HCT116 (cell line): ENCODE results near the gene CD22. TPM values are rescaled to one million over a fixed set of nuclear protein-coding genes. Genes with fewer than 3 reads are reported as not detected.

Source experiments
- ATAC-seq: fragments of 200-7000 bp; cut with Tn5 transposase; 2 replicates; pipeline ENCODE4 v1.9.1; 2020; ENCODE audit warnings: mild to moderate bottlenecking, moderate library complexity
- BruUV-seq: library from RNA; stranded (reverse); fragments of 400-500 nt; replicated peaks from 2 replicates; lab custom pipeline; 2021; lab: Mats Ljungman, UMichigan
- CTCF ChIA-PET: fragments of 300-600 bp; sonication (Branson Sonifier 250); formaldehyde crosslinking; loops from one replicate; lab custom pipeline; 2021; ENCODE audit warnings: antibody characterized with exemption; lab: Charles Lee
- POLR2A ChIA-PET: fragments of 300-600, 350-600 bp; sonication (Branson Sonifier 250); formaldehyde crosslinking; loops from one replicate; lab custom pipeline; 2021; ENCODE audit warnings: antibody characterized with exemption; lab: Charles Lee
- RAD21 ChIA-PET, 2 experiments: fragments of 300-600 bp; sonication (Branson Sonifier 250); formaldehyde crosslinking; loops; one replicate each; lab custom pipeline; 2023; ENCODE audit warnings: low total read pairs in 2 of 2; ENCODE audit not compliant: uncharacterized antibody in 2 of 2, unreplicated experiment in 2 of 2, low non-redundant PET in 1 of 2; lab: Charles Lee
- DNase-seq: peaks from one replicate; pipeline ENCODE4 v3.0.0-alpha.2; 2010; ENCODE audit warnings: low read depth, low spot score
- H2AFZ ChIP-seq: fragments of 200-600 bp; shearing (Covaris generic), sonication (generic); 2 replicates; pipeline ENCODE4 v1.6.1; 2017; ENCODE audit warnings: low read depth, mixed run types, mixed read lengths, antibody characterized with exemption, low read length; ENCODE audit not compliant: poor library complexity, severe bottlenecking
- H3K27ac ChIP-seq: 2 replicates; pipeline ENCODE4 v1.5.1; 2012; ENCODE audit warnings: low read depth, low read length
- H3K27me3 ChIP-seq: fragments of 200-600 bp; sonication (generic); 2 replicates; pipeline ENCODE4 v1.6.1; 2016; ENCODE audit warnings: mixed run types, low read length, mixed read lengths; ENCODE audit not compliant: insufficient read depth
- H3K36me3 ChIP-seq, 2 experiments: fragments of 200-500 bp in 1 of 2; fragments of 200-600 bp in 1 of 2; sonication (Bioruptor generic) in 1 of 2; sonication (generic) in 1 of 2; 2 replicates each; pipeline versions ENCODE4 v1.5.1 to v1.6.1; 2014 to 2016; ENCODE audit warnings: low read length in 2 of 2, inconsistent platforms in 1 of 2, mixed read lengths in 1 of 2, mixed run types in 1 of 2; ENCODE audit not compliant: insufficient read depth in 2 of 2, control insufficient read depth in 1 of 2
- H3K4me1 ChIP-seq, 2 experiments: fragments of 200-600 bp in 1 of 2; sonication (generic) in 1 of 2; 2 replicates each; pipeline versions ENCODE4 v1.5.1 to v1.6.1; 2012 to 2017; ENCODE audit warnings: low read length in 2 of 2, inconsistent platforms in 1 of 2, mild to moderate bottlenecking in 1 of 2, mixed read lengths in 1 of 2, mixed run types in 1 of 2, moderate library complexity in 1 of 2; ENCODE audit not compliant: insufficient read depth in 2 of 2, control insufficient read depth in 1 of 2
- H3K4me2 ChIP-seq: fragments of 200-600 bp; sonication (generic); 2 replicates; pipeline ENCODE4 v1.6.1; 2017; ENCODE audit warnings: mixed run types, low read length, mixed read lengths
- H3K4me3 ChIP-seq, 2 experiments: fragments of 200-600 bp in 1 of 2; sonication (generic) in 1 of 2; replicated peaks in 1 of 2; 2 replicates each; pipeline ENCODE4 v1.5.1; 2011 to 2016; ENCODE audit warnings: low read length in 2 of 2, control low read depth in 1 of 2, low read depth in 1 of 2, mild to moderate bottlenecking in 1 of 2, mixed read lengths in 1 of 2, mixed run types in 1 of 2
- H3K79me2 ChIP-seq: fragments of 200-600 bp; sonication (generic); 2 replicates; pipeline ENCODE4 v1.6.1; 2017; ENCODE audit warnings: mild to moderate bottlenecking, mixed run types, low read length, moderate library complexity, mixed read lengths; ENCODE audit not compliant: insufficient read depth
- H3K9ac ChIP-seq: fragments of 200-600 bp; sonication (generic); 2 replicates; pipeline ENCODE4 v1.6.1; 2016; ENCODE audit warnings: low read length, mixed read lengths
- H3K9me2 ChIP-seq: fragments of 200-600 bp; sonication (generic), shearing (Covaris generic); 2 replicates; pipeline ENCODE4 v1.6.1; 2017; ENCODE audit warnings: mixed run types, mild to moderate bottlenecking, moderate library complexity; ENCODE audit not compliant: insufficient read depth
- H3K9me3 ChIP-seq, 2 experiments: fragments of 200-500 bp in 1 of 2; fragments of 200-600 bp in 1 of 2; sonication (Bioruptor generic) in 1 of 2; sonication (generic) in 1 of 2; 2 replicates each; pipeline ENCODE4 v1.6.1; 2014 to 2017; ENCODE audit warnings: low read length in 2 of 2, mixed read lengths in 2 of 2, inconsistent platforms in 1 of 2, low read depth in 1 of 2, mild to moderate bottlenecking in 1 of 2, mixed run types in 1 of 2, moderate library complexity in 1 of 2; ENCODE audit not compliant: control insufficient read depth in 1 of 2, insufficient read depth in 1 of 2
- H4K20me1 ChIP-seq: fragments of 200-600 bp; sonication (generic), shearing (Covaris generic); 2 replicates; pipeline ENCODE4 v1.6.1; 2017; ENCODE audit warnings: mixed run types, mild to moderate bottlenecking, moderate library complexity; ENCODE audit not compliant: insufficient read depth
- ATF3 ChIP-seq: IDR thresholded peaks from 2 replicates; pipeline ENCODE4 v1.6.1; 2012
- CTCF ChIP-seq, 3 experiments: fragments of 200-600 bp in 1 of 3; sonication (generic) in 1 of 3; IDR thresholded peaks in 2 of 3; conservative IDR thresholded peaks in 1 of 3; 2 replicates each; pipeline ENCODE4 v1.5.1; 2012 to 2017; ENCODE audit warnings: low read depth in 2 of 3, low read length in 2 of 3, antibody characterized with exemption in 1 of 3, borderline replicate concordance in 1 of 3, control low read depth in 1 of 3, mild to moderate bottlenecking in 1 of 3, mixed read lengths in 1 of 3, mixed run types in 1 of 3, moderate library complexity in 1 of 3; ENCODE audit not compliant: insufficient read depth in 1 of 3
- EGR1 ChIP-seq: IDR thresholded peaks from 2 replicates; pipeline ENCODE4 v1.6.1; 2012; ENCODE audit warnings: low read depth
- ELF1 ChIP-seq: IDR thresholded peaks from 2 replicates; pipeline ENCODE4 v1.6.1; 2012; ENCODE audit warnings: low read depth, borderline replicate concordance
- EZH2 ChIP-seq: fragments of 200-600 bp; sonication (generic); IDR thresholded peaks from 2 replicates; pipeline ENCODE4 v1.6.1; 2017; ENCODE audit warnings: antibody characterized with exemption, mixed run types
- JUND ChIP-seq: IDR thresholded peaks from 2 replicates; pipeline ENCODE4 v1.6.1; 2012
- POLR2AphosphoS5 ChIP-seq: IDR thresholded peaks from 2 replicates; pipeline ENCODE4 v1.6.1; 2011; ENCODE audit warnings: mild to moderate bottlenecking, low read depth, low read length, moderate library complexity
- RAD21 ChIP-seq: IDR thresholded peaks from 2 replicates; pipeline ENCODE4 v1.6.1; 2012; ENCODE audit warnings: low read depth, mild to moderate bottlenecking
- SP1 ChIP-seq: IDR thresholded peaks from 2 replicates; pipeline ENCODE4 v1.6.1; 2012; ENCODE audit warnings: low read depth
- SRF ChIP-seq: IDR thresholded peaks from 2 replicates; pipeline ENCODE4 v1.6.1; 2012; ENCODE audit warnings: low read depth
- TCF7L2 ChIP-seq: IDR thresholded peaks from 2 replicates; pipeline ENCODE4 v1.7.0; 2011; ENCODE audit warnings: borderline replicate concordance, inconsistent platforms; ENCODE audit not compliant: insufficient read depth, insufficient read length; ENCODE audit errors: extremely low read depth
- YY1 ChIP-seq: IDR thresholded peaks from 2 replicates; pipeline ENCODE4 v1.6.1; 2011; ENCODE audit warnings: low read length, low read depth, moderate library complexity, mild to moderate bottlenecking; ENCODE audit not compliant: insufficient replicate concordance; ENCODE audit errors: extremely low read depth
- ZNF274 ChIP-seq: fragments of 200-500 bp; sonication (Bioruptor generic); IDR thresholded peaks from 2 replicates; pipeline ENCODE4 v1.6.1; 2014; ENCODE audit warnings: mild to moderate bottlenecking, low read depth, low read length, inconsistent platforms
- intact Hi-C: fragments of 100-400 bp; cut with micrococcal nuclease; formaldehyde crosslinking; loops from 2 replicates; pipeline ENCODE4 v1.10.0; 2022
- total RNA-seq: library from RNA; stranded (reverse); gene quantifications from one replicate; pipeline ENCODE4 v1.2.1, GENCODE V29; 2021; ENCODE audit not compliant: unreplicated experiment
- TF ChIP-seq, protein P1 (sequence below): IDR thresholded peaks from 2 replicates; pipeline ENCODE4 v1.6.1; 2012
- TF ChIP-seq, protein P2 (sequence below): IDR thresholded peaks from 2 replicates; pipeline ENCODE4 v1.6.1; 2012; ENCODE audit warnings: low read depth
- TF ChIP-seq, protein P3 (sequence below): IDR thresholded peaks from 2 replicates; pipeline ENCODE4 v1.6.1; 2011; ENCODE audit warnings: mild to moderate bottlenecking, low read length, moderate library complexity; ENCODE audit not compliant: insufficient replicate concordance; ENCODE audit errors: extremely low read depth

Gene CD22
- total RNA-seq, 1 experiment from 2014 or later, result 7.0 TPM

- H3K9me3 ChIP-seq, result peaks cover 7 to 9% of the 10 kb centered on the region in 2 experiments; a peak in 2 of 4 replicates
- CTCF ChIA-PET, result no interaction called here
- H3K27me3 ChIP-seq, result no peaks in the 10 kb centered on the region
- ATAC-seq, result no peak
- H3K27ac ChIP-seq, result no peak overlapping the region
- no peak overlapping the region for H3K4me3 ChIP-seq
- H4K20me1 ChIP-seq, result no peaks in the 10 kb centered on the region
- H3K79me2 ChIP-seq, result no peaks in the 10 kb centered on the region
- intact Hi-C loops, result no loop called here
- TF ChIP-seq, protein P1, sequence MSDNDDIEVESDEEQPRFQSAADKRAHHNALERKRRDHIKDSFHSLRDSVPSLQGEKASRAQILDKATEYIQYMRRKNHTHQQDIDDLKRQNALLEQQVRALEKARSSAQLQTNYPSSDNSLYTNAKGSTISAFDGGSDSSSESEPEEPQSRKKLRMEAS, result no peak
- TF ChIP-seq TCF7L2, result no peak
- no peak for TF ChIP-seq SP1
- TF ChIP-seq EGR1, result no peak
- TF ChIP-seq YY1, result no peak
- TF ChIP-seq, protein P2, sequence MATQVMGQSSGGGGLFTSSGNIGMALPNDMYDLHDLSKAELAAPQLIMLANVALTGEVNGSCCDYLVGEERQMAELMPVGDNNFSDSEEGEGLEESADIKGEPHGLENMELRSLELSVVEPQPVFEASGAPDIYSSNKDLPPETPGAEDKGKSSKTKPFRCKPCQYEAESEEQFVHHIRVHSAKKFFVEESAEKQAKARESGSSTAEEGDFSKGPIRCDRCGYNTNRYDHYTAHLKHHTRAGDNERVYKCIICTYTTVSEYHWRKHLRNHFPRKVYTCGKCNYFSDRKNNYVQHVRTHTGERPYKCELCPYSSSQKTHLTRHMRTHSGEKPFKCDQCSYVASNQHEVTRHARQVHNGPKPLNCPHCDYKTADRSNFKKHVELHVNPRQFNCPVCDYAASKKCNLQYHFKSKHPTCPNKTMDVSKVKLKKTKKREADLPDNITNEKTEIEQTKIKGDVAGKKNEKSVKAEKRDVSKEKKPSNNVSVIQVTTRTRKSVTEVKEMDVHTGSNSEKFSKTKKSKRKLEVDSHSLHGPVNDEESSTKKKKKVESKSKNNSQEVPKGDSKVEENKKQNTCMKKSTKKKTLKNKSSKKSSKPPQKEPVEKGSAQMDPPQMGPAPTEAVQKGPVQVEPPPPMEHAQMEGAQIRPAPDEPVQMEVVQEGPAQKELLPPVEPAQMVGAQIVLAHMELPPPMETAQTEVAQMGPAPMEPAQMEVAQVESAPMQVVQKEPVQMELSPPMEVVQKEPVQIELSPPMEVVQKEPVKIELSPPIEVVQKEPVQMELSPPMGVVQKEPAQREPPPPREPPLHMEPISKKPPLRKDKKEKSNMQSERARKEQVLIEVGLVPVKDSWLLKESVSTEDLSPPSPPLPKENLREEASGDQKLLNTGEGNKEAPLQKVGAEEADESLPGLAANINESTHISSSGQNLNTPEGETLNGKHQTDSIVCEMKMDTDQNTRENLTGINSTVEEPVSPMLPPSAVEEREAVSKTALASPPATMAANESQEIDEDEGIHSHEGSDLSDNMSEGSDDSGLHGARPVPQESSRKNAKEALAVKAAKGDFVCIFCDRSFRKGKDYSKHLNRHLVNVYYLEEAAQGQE, result no peak
- TF ChIP-seq SRF, result no peak
- TF ChIP-seq ATF3, result no peak
- TF ChIP-seq CTCF (IDR thresholded peaks at IDR 0.05 in 2 of 3, conservative IDR thresholded peaks at IDR 0.05 in 1 of 3; ENCODE audit: borderline replicate concordance in 1 of 3, insufficient read depth in 1 of 3, low read depth in 2 of 3, low read length in 2 of 3), result no peak
- no peak for TF ChIP-seq JUND
- TF ChIP-seq, protein P3, sequence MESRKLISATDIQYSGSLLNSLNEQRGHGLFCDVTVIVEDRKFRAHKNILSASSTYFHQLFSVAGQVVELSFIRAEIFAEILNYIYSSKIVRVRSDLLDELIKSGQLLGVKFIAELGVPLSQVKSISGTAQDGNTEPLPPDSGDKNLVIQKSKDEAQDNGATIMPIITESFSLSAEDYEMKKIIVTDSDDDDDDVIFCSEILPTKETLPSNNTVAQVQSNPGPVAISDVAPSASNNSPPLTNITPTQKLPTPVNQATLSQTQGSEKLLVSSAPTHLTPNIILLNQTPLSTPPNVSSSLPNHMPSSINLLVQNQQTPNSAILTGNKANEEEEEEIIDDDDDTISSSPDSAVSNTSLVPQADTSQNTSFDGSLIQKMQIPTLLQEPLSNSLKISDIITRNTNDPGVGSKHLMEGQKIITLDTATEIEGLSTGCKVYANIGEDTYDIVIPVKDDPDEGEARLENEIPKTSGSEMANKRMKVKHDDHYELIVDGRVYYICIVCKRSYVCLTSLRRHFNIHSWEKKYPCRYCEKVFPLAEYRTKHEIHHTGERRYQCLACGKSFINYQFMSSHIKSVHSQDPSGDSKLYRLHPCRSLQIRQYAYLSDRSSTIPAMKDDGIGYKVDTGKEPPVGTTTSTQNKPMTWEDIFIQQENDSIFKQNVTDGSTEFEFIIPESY, result no peak
- no peak for TF ChIP-seq EZH2
- TF ChIP-seq ZNF274, result no peak
- TF ChIP-seq POLR2AphosphoS5, result no peak
- no peak for TF ChIP-seq ELF1
- TF ChIP-seq RAD21, result no peak
- BruUV-seq, result no TSS peak
- no peaks in the 10 kb centered on the region for H3K36me3 ChIP-seq
- H2AFZ ChIP-seq, result no peak overlapping the region
- POLR2A ChIA-PET, result interaction anchor here (1.0 kb wide), 1 partner anchor 15 kb away, joined by 3 read pairs; no protein-coding TSS in a partner anchor
- no peak overlapping the region for H3K4me2 ChIP-seq
- H3K9ac ChIP-seq, result no peak overlapping the region
- RAD21 ChIA-PET, result no interaction called here
- H3K9me2 ChIP-seq, result no peaks in the 10 kb centered on the region
- no peak for DNase-seq
- H3K4me1 ChIP-seq, result peaks cover 0 to 8% of the 10 kb centered on the region in 2 experiments; a peak in 2 of 4 replicates
Measured at GRCh38 chr19:35388277-35389054, 59.5 kb downstream of the CD22 start.
